ENCODE results near the gene SLC6A6.

GRCh38 chr3:14358426-14359211, 43.8 kb upstream of the SLC6A6 start:
- TF ChIP-seq CTCF (IDR thresholded peaks at IDR 0.05; ENCODE audit: insufficient read depth, low read depth, low read length) (no peak), EZH2 (IDR thresholded peaks at IDR 0.05; ENCODE audit: insufficient read depth, low read length) (peak; percentile 48)

All from astrocyte (in vitro differentiated cells and primary cell).